IMR-90 (cell line): Measurements from ENCODE around the gene CPOX. TPM values are rescaled to one million over a fixed set of nuclear protein-coding genes. Genes with fewer than 3 reads are reported as not detected.

Source experiments
- ATAC-seq: fragments of 200-7000 bp; cut with Tn5 transposase; 2 replicates; pipeline ENCODE4 v1.9.1; 2020; ENCODE audit warnings: low read depth, mild to moderate bottlenecking, moderate library complexity
- BruUV-seq: library from RNA; stranded (reverse); fragments of 400-500 nt; replicated peaks from 2 replicates; lab custom pipeline; 2021; lab: Mats Ljungman, UMichigan
- CTCF ChIA-PET: fragments of 300-600 bp; formaldehyde crosslinking; extraction: SDS; loops from one replicate; lab custom pipeline; 2021; ENCODE audit warnings: antibody characterized with exemption; lab: Yijun Ruan, JAX
- POLR2A ChIA-PET: fragments of 300-600 bp; sonication (Branson Sonifier 250); formaldehyde crosslinking; loops from one replicate; lab custom pipeline; 2022; ENCODE audit warnings: antibody characterized with exemption; ENCODE audit not compliant: unreplicated experiment; lab: Charles Lee
- DNase-seq: peaks from one replicate; pipeline ENCODE4 v3.0.0; 2013
- H2AFZ ChIP-seq: replicated peaks from 2 replicates; pipeline ENCODE3; 2013; ENCODE audit warnings: low read length, mild to moderate bottlenecking; ENCODE audit not compliant: poor library complexity
- H2AK5ac ChIP-seq: 2 replicates; pipeline ENCODE4 v1.6.1; 2013; ENCODE audit warnings: low read depth, low read length, inconsistent platforms
- H2AK9ac ChIP-seq: replicated peaks from 2 replicates; pipeline ENCODE3; 2013; ENCODE audit warnings: mild to moderate bottlenecking, low read depth, low read length, moderate library complexity; ENCODE audit not compliant: poor library complexity
- H2BK120ac ChIP-seq: 2 replicates; pipeline ENCODE4 v1.6.1; 2013; ENCODE audit warnings: low read depth, low read length, inconsistent platforms
- H2BK15ac ChIP-seq: 3 replicates; pipeline ENCODE4 v1.6.1; 2013; ENCODE audit warnings: low read depth, low read length, inconsistent platforms
- H2BK20ac ChIP-seq: 2 replicates; pipeline ENCODE4 v1.6.1; 2013; ENCODE audit warnings: low read depth, mild to moderate bottlenecking, inconsistent platforms, low read length, moderate library complexity
- H2BK5ac ChIP-seq: 2 replicates; pipeline ENCODE4 v1.6.1; 2013; ENCODE audit warnings: mild to moderate bottlenecking, low read depth, low read length, inconsistent platforms; ENCODE audit not compliant: poor library complexity, severe bottlenecking
- H3K14ac ChIP-seq: replicated peaks from 2 replicates; pipeline ENCODE4 v1.6.1; 2013; ENCODE audit warnings: low read depth, low read length, inconsistent platforms
- H3K18ac ChIP-seq: 2 replicates; pipeline ENCODE4 v1.6.1; 2013; ENCODE audit warnings: low read depth, low read length, control low read depth
- H3K23ac ChIP-seq: 2 replicates; pipeline ENCODE4 v1.6.1; 2013; ENCODE audit warnings: low read depth, low read length, inconsistent platforms
- H3K27ac ChIP-seq: 2 replicates; pipeline ENCODE4 v1.5.1; 2013; ENCODE audit warnings: mild to moderate bottlenecking, control low read depth, low read length; ENCODE audit not compliant: insufficient read depth
- H3K27me3 ChIP-seq: 2 replicates; pipeline ENCODE4 v1.6.1; 2013; ENCODE audit warnings: low read length; ENCODE audit not compliant: control insufficient read depth, insufficient read depth
- H3K36me3 ChIP-seq: 2 replicates; pipeline ENCODE4 v1.6.1; 2013; ENCODE audit warnings: low read length, mixed read lengths; ENCODE audit not compliant: control insufficient read depth, insufficient read depth
- H3K4ac ChIP-seq: 2 replicates; pipeline ENCODE4 v1.6.1; 2013; ENCODE audit warnings: low read depth, low read length, inconsistent platforms
- H3K4me1 ChIP-seq: 2 replicates; pipeline ENCODE4 v1.6.1; 2013; ENCODE audit warnings: low read length, mixed read lengths; ENCODE audit not compliant: control insufficient read depth, insufficient read depth
- H3K4me2 ChIP-seq: 2 replicates; pipeline ENCODE4 v1.6.1; 2013; ENCODE audit warnings: low read depth, mild to moderate bottlenecking, control low read depth, low read length, moderate library complexity
- H3K4me3 ChIP-seq: 2 replicates; pipeline ENCODE4 v1.5.1; 2013; ENCODE audit warnings: low read depth, mild to moderate bottlenecking, control low read depth, low read length, moderate library complexity; ENCODE audit not compliant: insufficient read depth
- H3K56ac ChIP-seq: 2 replicates; pipeline ENCODE4 v1.6.1; 2013; ENCODE audit warnings: low read length, inconsistent platforms; ENCODE audit not compliant: insufficient read depth; ENCODE audit errors: extremely low read depth
- H3K79me1 ChIP-seq, 2 experiments: 2 replicates each; pipeline ENCODE4 v1.6.1; 2013; ENCODE audit warnings: low read length in 2 of 2, inconsistent platforms in 1 of 2, low read depth in 1 of 2
- H3K9ac ChIP-seq: 2 replicates; pipeline ENCODE4 v1.6.1; 2013; ENCODE audit warnings: low read depth, low read length, control low read depth
- H3K9me1 ChIP-seq: 2 replicates; pipeline ENCODE4 v1.6.1; 2013; ENCODE audit warnings: low read length, inconsistent platforms; ENCODE audit not compliant: insufficient read depth
- H3K9me3 ChIP-seq: 2 replicates; pipeline ENCODE4 v1.6.1; 2013; ENCODE audit warnings: low read length; ENCODE audit not compliant: control insufficient read depth, insufficient read depth
- H4K20me1 ChIP-seq: 2 replicates; pipeline ENCODE4 v1.6.1; 2013; ENCODE audit warnings: low read length, inconsistent platforms; ENCODE audit not compliant: insufficient read depth
- H4K5ac ChIP-seq: 2 replicates; pipeline ENCODE4 v1.6.1; 2013; ENCODE audit warnings: mild to moderate bottlenecking, low read depth, low read length, control low read depth
- H4K8ac ChIP-seq, 2 experiments: 2 replicates each; pipeline ENCODE4 v1.6.1; 2013; ENCODE audit warnings: low read depth in 2 of 2, low read length in 2 of 2, control low read depth in 1 of 2, inconsistent platforms in 1 of 2
- H4K91ac ChIP-seq: 2 replicates; pipeline ENCODE4 v1.6.1; 2013; ENCODE audit warnings: low read depth, low read length, inconsistent platforms; ENCODE audit not compliant: insufficient read depth
- CEBPB ChIP-seq: IDR thresholded peaks from 2 replicates; pipeline ENCODE4 v1.6.1; 2012; ENCODE audit warnings: low read depth, low read length, improper control_type of control experiment
- ELK1 ChIP-seq: fragments of 150-350 bp; IDR thresholded peaks from 2 replicates; pipeline ENCODE4 v1.6.1; 2016; ENCODE audit warnings: low read depth, mild to moderate bottlenecking, low read length, moderate library complexity, borderline replicate concordance
- MAZ ChIP-seq: IDR thresholded peaks from 2 replicates; pipeline ENCODE4 v1.6.1; 2012; ENCODE audit warnings: low read depth, mild to moderate bottlenecking, low read length, improper control_type of control experiment, moderate library complexity, borderline replicate concordance
- NFE2L2 ChIP-seq: fragments of 150-350 bp; IDR thresholded peaks from 2 replicates; pipeline ENCODE4 v1.6.1; 2016; ENCODE audit warnings: low read depth, mild to moderate bottlenecking, low read length
- RFX5 ChIP-seq: IDR thresholded peaks from 2 replicates; pipeline ENCODE4 v1.8.0; 2012; ENCODE audit warnings: low read depth, mild to moderate bottlenecking, low read length, moderate library complexity
- USF2 ChIP-seq: fragments of 150-350 bp; IDR thresholded peaks from 2 replicates; pipeline ENCODE4 v1.6.1; 2017; ENCODE audit warnings: mild to moderate bottlenecking, antibody characterized with exemption, low read length, low read depth
- WGBS, 2 experiments: methylation state at CpG; one replicate each; pipeline versions ENCODE4 v1.1.5 to v1.1.7; 2013; ENCODE audit warnings: missing lambda C conversion rate in 2 of 2; ENCODE audit not compliant: insufficient read length in 1 of 2; ENCODE audit errors: extremely low coverage in 2 of 2; 5-methylcytosine and 5-hydroxymethylcytosine counted together
- dilution Hi-C: fragments of 300-500 bp; cut with HindIII; formaldehyde crosslinking; loops from one replicate; pipeline ENCODE4 v1.14.3; 2018; ENCODE audit warnings: low sequenced_read_pairs; ENCODE audit not compliant: unreplicated experiment
- in situ Hi-C: fragments of 300-500 bp; cut with MboI; formaldehyde crosslinking; loops from 3 replicates; pipeline ENCODE4 v1.14.3; 2019; ENCODE audit warnings: low sequenced_read_pairs, inconsistent platforms, mixed read lengths
- intact Hi-C: fragments of 100-400 bp; cut with micrococcal nuclease; formaldehyde crosslinking; loops from 2 replicates; pipeline ENCODE4 v1.10.0; 2022
- polyA plus RNA-seq, 3 experiments: library from polyadenylated mRNA; depleted of rRNA; stranded (reverse); fragments of >200 nt; gene quantifications; 2 replicates each; pipeline ENCODE4 v1.2.3, GENCODE V29; 2012; ENCODE audit warnings: low replicate concordance in 1 of 3
- total RNA-seq: library from RNA; depleted of rRNA; stranded (reverse); fragments of >200 nt; gene quantifications from 2 replicates; pipeline ENCODE4 v1.2.3, GENCODE V29; 2012

Gene CPOX
- total and polyA plus RNA-seq, 2 of the 4 experiments (the other 2 are of a cell fraction), result 14.5 to 19.4 TPM

- Histone ChIP-seq H3K4me3 (no peak overlapping the region), H3K14ac (no peak overlapping the region), H3K18ac (no peak overlapping the region), H2BK5ac (no peak overlapping the region), H3K79me1 (no peaks in the 10 kb centered on the region), H3K4me2 (no peak overlapping the region), H3K27ac (no peak overlapping the region), H2BK120ac (no peak overlapping the region), H3K9me1 (no peaks in the 10 kb centered on the region), H3K9me3 (no peaks in the 10 kb centered on the region), H3K4me1 (no peaks in the 10 kb centered on the region), H4K5ac (no peak overlapping the region), H3K23ac (no peak overlapping the region), H4K8ac (no peak overlapping the region), H4K20me1 (no peaks in the 10 kb centered on the region), H3K9ac (no peak overlapping the region), H2AK9ac (no peak overlapping the region), H2BK20ac (no peak overlapping the region), H2BK15ac (no peak overlapping the region), H2AK5ac (no peak overlapping the region), H4K91ac (no peak overlapping the region), H3K56ac (no peak overlapping the region), H3K36me3 (no peaks in the 10 kb centered on the region), H3K27me3 (peaks cover 17% of the 10 kb centered on the region), H3K4ac (no peak overlapping the region), H2AFZ (no peak overlapping the region)
- ChIA-PET POLR2A (no interaction called here), CTCF (no interaction called here)
- no peak for DNase-seq
- BruUV-seq, result no TSS peak
- no CpG with 5 or more reads among the region's 2 CpGs for WGBS, 2 experiments
- intact Hi-C loops, result no loop called here
- in situ Hi-C loops, result loop anchor here (25.0 kb wide), 1 partner anchor 214 kb away; no protein-coding TSS in a partner anchor
- dilution Hi-C loops, result no loop called here
- no peak for ATAC-seq
- no peak for TF ChIP-seq ELK1
- TF ChIP-seq USF2, result no peak
- TF ChIP-seq NFE2L2, result no peak
- no peak for TF ChIP-seq CEBPB
- TF ChIP-seq MAZ, result no peak
- no peak for TF ChIP-seq RFX5
These were observed 42.2 kb downstream of the CPOX start for GRCh38 chr3:98551236-98551635.
